Suprapubic skin (tissue), 4 donors: ENCODE data around the gene FAT4.

ENCODE experiments used
- POLR2A ChIP-seq, 2 donors: fragments of 450-650 bp; IDR thresholded peaks; one replicate each; pipeline ENCODE4 v1.6.1; 2017; ENCODE audit warnings: antibody characterized with exemption in 2 of 2, mild to moderate bottlenecking in 2 of 2, moderate library complexity in 2 of 2
- POLR2AphosphoS5 ChIP-seq, 3 donors: sonication (generic); formaldehyde crosslinking; IDR thresholded peaks; one replicate each; pipeline ENCODE4 v1.6.1; 2017; ENCODE audit warnings: antibody characterized with exemption in 3 of 3
- TF ChIP-seq, protein P1 (sequence below), 2 donors: fragments of 200-600 bp in 1 of 2; fragments of 450-650 bp in 1 of 2; sonication (generic) in 1 of 2; IDR thresholded peaks; one replicate each; pipeline ENCODE4 v1.5.1; 2016 to 2019; ENCODE audit warnings: antibody characterized with exemption in 2 of 2, mild to moderate bottlenecking in 1 of 2, moderate library complexity in 1 of 2

DNA sequence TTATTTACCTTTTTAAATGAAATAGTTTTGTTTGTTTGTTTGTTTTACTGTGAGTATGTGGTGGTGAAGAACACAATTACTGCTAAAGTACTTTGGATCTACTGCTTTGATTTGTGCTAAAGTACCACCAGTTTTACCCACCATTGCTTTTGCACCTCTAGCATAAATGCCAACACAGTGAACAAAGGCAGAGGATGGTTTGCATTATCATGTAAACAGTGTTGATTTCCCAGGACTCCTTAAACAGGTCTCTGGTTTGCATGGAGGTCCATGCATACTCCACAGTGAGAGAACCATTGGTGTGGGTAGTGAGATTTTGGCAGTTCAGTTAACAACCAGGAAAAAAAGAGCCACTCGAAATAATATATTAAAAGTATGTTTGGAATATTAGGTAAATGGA lies 11.0 kb downstream of the FAT4 start:
- TF ChIP-seq, protein P1, sequence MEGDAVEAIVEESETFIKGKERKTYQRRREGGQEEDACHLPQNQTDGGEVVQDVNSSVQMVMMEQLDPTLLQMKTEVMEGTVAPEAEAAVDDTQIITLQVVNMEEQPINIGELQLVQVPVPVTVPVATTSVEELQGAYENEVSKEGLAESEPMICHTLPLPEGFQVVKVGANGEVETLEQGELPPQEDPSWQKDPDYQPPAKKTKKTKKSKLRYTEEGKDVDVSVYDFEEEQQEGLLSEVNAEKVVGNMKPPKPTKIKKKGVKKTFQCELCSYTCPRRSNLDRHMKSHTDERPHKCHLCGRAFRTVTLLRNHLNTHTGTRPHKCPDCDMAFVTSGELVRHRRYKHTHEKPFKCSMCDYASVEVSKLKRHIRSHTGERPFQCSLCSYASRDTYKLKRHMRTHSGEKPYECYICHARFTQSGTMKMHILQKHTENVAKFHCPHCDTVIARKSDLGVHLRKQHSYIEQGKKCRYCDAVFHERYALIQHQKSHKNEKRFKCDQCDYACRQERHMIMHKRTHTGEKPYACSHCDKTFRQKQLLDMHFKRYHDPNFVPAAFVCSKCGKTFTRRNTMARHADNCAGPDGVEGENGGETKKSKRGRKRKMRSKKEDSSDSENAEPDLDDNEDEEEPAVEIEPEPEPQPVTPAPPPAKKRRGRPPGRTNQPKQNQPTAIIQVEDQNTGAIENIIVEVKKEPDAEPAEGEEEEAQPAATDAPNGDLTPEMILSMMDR (IDR thresholded peaks at IDR 0.05): no peak
- TF ChIP-seq POLR2A (IDR thresholded peaks at IDR 0.05): no peak
- no peak for TF ChIP-seq POLR2AphosphoS5 (IDR thresholded peaks at IDR 0.05)
